ENCODE measurements around the gene PERCC1. TPM values are rescaled to one million over a fixed set of nuclear protein-coding genes. Genes with fewer than 3 reads are reported as not detected.

The PERCC1 gene
- total RNA-seq, 1 donor from 2014 or later, result not detected

GRCh38 chr16:1385232-1385631 lies 45.6 kb upstream of the PERCC1 start:
- TF ChIP-seq EZH2 (IDR thresholded peaks at IDR 0.05) (no peak), EZH2phosphoT487 (IDR thresholded peaks at IDR 0.05) (no peak), CTCF (IDR thresholded peaks at IDR 0.05) (no peak)
- no peaks in the 10 kb centered on the region for H3K9me3 ChIP-seq (ENCODE audit: low read depth)
- no peaks in the 10 kb centered on the region for H3K79me2 ChIP-seq (ENCODE audit: low read depth)
- H4K20me1 ChIP-seq (ENCODE audit: low read depth), result no peaks in the 10 kb centered on the region
- Mint-ChIP-seq H3K4me1 (peaks cover under 1% of the 10 kb centered on the region), H3K4me3 (no peak overlapping the region), H3K27ac (no peak overlapping the region), H3K27me3 (ENCODE audit: insufficient read depth, low read depth) (peaks cover under 1% of the 10 kb centered on the region), H3K36me3 (peaks cover 4% of the 10 kb centered on the region), H3K9me3 (no peaks in the 10 kb centered on the region)
- H3K4me1 ChIP-seq, result peaks cover under 1% of the 10 kb centered on the region
- no peak overlapping the region for H3K4me2 ChIP-seq
- H3K27ac ChIP-seq, result no peak overlapping the region
- no peak for DNase-seq (ENCODE audit: low spot score)
- no peak overlapping the region for H3K9ac ChIP-seq
- no peaks in the 10 kb centered on the region for H3K36me3 ChIP-seq
- peaks cover 8% of the 10 kb centered on the region for H3F3A ChIP-seq (ENCODE audit: low read depth)
- H3K27me3 ChIP-seq, result peaks cover 2% of the 10 kb centered on the region
- H3K4me3 ChIP-seq, result no peak overlapping the region
- H2AFZ ChIP-seq (replicated peaks), result no peak overlapping the region

GRCh38 chr16:1387331-1387730 lies 43.5 kb upstream of the PERCC1 start:
- Mint-ChIP-seq H3K4me3 (no peak overlapping the region), H3K4me1 (no peaks in the 10 kb centered on the region), H3K27ac (no peak overlapping the region), H3K27me3 (ENCODE audit: insufficient read depth, low read depth) (no peaks in the 10 kb centered on the region), H3K9me3 (no peaks in the 10 kb centered on the region), H3K36me3 (peaks cover 5% of the 10 kb centered on the region)
- H3K9ac ChIP-seq, result no peak overlapping the region
- H2AFZ ChIP-seq (replicated peaks), result no peak overlapping the region
- TF ChIP-seq EZH2 (IDR thresholded peaks at IDR 0.05), result no peak
- no peak for TF ChIP-seq CTCF (IDR thresholded peaks at IDR 0.05)
- no peak for TF ChIP-seq EZH2phosphoT487 (IDR thresholded peaks at IDR 0.05)
- no peaks in the 10 kb centered on the region for H4K20me1 ChIP-seq (ENCODE audit: low read depth)
- no peaks in the 10 kb centered on the region for H3K27me3 ChIP-seq
- H3K36me3 ChIP-seq, result no peaks in the 10 kb centered on the region
- H3K27ac ChIP-seq, result no peak overlapping the region
- no peak overlapping the region for H3K4me3 ChIP-seq
- H3K9me3 ChIP-seq (ENCODE audit: low read depth), result no peaks in the 10 kb centered on the region
- no peak for DNase-seq (ENCODE audit: low spot score)
- H3K4me2 ChIP-seq, result no peak overlapping the region
- no peaks in the 10 kb centered on the region for H3K79me2 ChIP-seq (ENCODE audit: low read depth)
- no peaks in the 10 kb centered on the region for H3K4me1 ChIP-seq
- no peaks in the 10 kb centered on the region for H3F3A ChIP-seq (ENCODE audit: low read depth)

GRCh38 chr16:1389762-1390161 lies 41.1 kb upstream of the PERCC1 start:
- Histone ChIP-seq H3K79me2 (ENCODE audit: low read depth) (no peaks in the 10 kb centered on the region), H4K20me1 (ENCODE audit: low read depth) (no peaks in the 10 kb centered on the region), H3K9ac (no peak overlapping the region), H3K36me3 (no peaks in the 10 kb centered on the region), H3K4me2 (no peak overlapping the region), H2AFZ (replicated peaks) (no peak overlapping the region), H3K4me1 (no peaks in the 10 kb centered on the region), H3K4me3 (no peak overlapping the region), H3K27ac (no peak overlapping the region), H3K27me3 (no peaks in the 10 kb centered on the region), H3K9me3 (ENCODE audit: low read depth) (no peaks in the 10 kb centered on the region), H3F3A (ENCODE audit: low read depth) (no peaks in the 10 kb centered on the region)
- H3K36me3 Mint-ChIP-seq, result peaks cover 6% of the 10 kb centered on the region
- no peak for TF ChIP-seq CTCF (IDR thresholded peaks at IDR 0.05)
- no peak for TF ChIP-seq EZH2phosphoT487 (IDR thresholded peaks at IDR 0.05)
- no peaks in the 10 kb centered on the region for H3K27me3 Mint-ChIP-seq (ENCODE audit: insufficient read depth, low read depth)
- no peaks in the 10 kb centered on the region for H3K9me3 Mint-ChIP-seq
- H3K4me3 Mint-ChIP-seq, result no peak overlapping the region
- DNase-seq (ENCODE audit: low spot score), result no peak
- H3K4me1 Mint-ChIP-seq, result no peaks in the 10 kb centered on the region
- no peak overlapping the region for H3K27ac Mint-ChIP-seq
